Prostate gland (tissue), 2 donors: Measurements from ENCODE around the gene LRRC10.

ENCODE experiments used
- POLR2A ChIP-seq: fragments of 450-650 bp; IDR thresholded peaks from one replicate; pipeline ENCODE4 v1.6.1; 2016; ENCODE audit warnings: antibody characterized with exemption, mild to moderate bottlenecking
- POLR2AphosphoS5 ChIP-seq: sonication (generic); formaldehyde crosslinking; IDR thresholded peaks from one replicate; pipeline ENCODE4 v1.6.1; 2017; ENCODE audit warnings: antibody characterized with exemption
- TF ChIP-seq, protein P1 (sequence below), 4 experiments: fragments of 200-600 bp in 2 of 4; fragments of 450-650 bp in 2 of 4; sonication (generic) in 2 of 4; IDR thresholded peaks; 1 replicate in 3 of 4; 2 replicates in 1 of 4; pipeline ENCODE4 v1.5.1; 2016 to 2019; ENCODE audit warnings: antibody characterized with exemption in 4 of 4, mild to moderate bottlenecking in 2 of 4, moderate library complexity in 2 of 4

DNA sequence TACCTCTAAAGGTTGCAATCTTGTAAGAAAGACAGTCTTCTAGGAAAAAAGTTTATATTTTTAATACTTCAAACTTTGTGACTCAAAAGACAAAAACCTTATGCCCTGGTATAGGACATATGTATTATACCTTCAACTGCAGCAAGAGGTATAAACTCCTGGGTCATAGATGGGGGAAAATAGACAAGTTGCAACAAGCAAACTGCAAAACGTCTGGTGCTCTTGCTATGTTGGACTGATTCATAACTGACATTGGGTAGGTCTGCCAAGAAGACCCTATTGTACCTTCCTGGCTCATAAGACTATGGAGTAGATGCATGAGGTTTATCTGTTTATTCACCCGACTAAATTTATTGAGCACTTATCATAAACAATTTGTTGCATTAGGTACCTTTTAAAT lies 47.5 kb upstream of the LRRC10 start:
- TF ChIP-seq, protein P1, sequence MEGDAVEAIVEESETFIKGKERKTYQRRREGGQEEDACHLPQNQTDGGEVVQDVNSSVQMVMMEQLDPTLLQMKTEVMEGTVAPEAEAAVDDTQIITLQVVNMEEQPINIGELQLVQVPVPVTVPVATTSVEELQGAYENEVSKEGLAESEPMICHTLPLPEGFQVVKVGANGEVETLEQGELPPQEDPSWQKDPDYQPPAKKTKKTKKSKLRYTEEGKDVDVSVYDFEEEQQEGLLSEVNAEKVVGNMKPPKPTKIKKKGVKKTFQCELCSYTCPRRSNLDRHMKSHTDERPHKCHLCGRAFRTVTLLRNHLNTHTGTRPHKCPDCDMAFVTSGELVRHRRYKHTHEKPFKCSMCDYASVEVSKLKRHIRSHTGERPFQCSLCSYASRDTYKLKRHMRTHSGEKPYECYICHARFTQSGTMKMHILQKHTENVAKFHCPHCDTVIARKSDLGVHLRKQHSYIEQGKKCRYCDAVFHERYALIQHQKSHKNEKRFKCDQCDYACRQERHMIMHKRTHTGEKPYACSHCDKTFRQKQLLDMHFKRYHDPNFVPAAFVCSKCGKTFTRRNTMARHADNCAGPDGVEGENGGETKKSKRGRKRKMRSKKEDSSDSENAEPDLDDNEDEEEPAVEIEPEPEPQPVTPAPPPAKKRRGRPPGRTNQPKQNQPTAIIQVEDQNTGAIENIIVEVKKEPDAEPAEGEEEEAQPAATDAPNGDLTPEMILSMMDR (IDR thresholded peaks at IDR 0.05): no peak
- TF ChIP-seq POLR2A: no peak
- no peak for TF ChIP-seq POLR2AphosphoS5
